HepG2 (cell line): ENCODE data around the gene XCR1. TPM values are rescaled to one million over a fixed set of nuclear protein-coding genes. Genes with fewer than 3 reads are reported as not detected.

Source experiments
- ATAC-seq: fragments of 200-7000 bp; cut with Tn5 transposase; 3 replicates; pipeline ENCODE4 v1.9.1; 2020; ENCODE audit warnings: mild to moderate bottlenecking, moderate library complexity
- BruUV-seq: library from RNA; stranded (reverse); fragments of 400-500 nt; replicated peaks from 2 replicates; lab custom pipeline; 2021; lab: Mats Ljungman, UMichigan
- CTCF ChIA-PET: fragments of 300-600 bp; formaldehyde crosslinking; extraction: SDS; loops from one replicate; lab custom pipeline; 2021; ENCODE audit warnings: low total read pairs, inconsistent platforms, low intra/inter-chr PET ratio; lab: Yijun Ruan, JAX
- POLR2A ChIA-PET: fragments of 350-600 bp; sonication (Branson Sonifier 250); formaldehyde crosslinking; loops from one replicate; lab custom pipeline; 2020; ENCODE audit warnings: antibody characterized with exemption, inconsistent platforms; lab: Yijun Ruan, JAX
- DNase-seq: peaks from one replicate; pipeline ENCODE4 v3.0.0-alpha.2; 2015; ENCODE audit warnings: low spot score
- FAIRE-seq: peaks from 3 replicates; lab custom pipeline; 2011; peaks lifted over from hg19 to GRCh38; lab: Jason Lieb, UNC
- H2AFZ ChIP-seq: one replicate; pipeline ENCODE4 v1.6.1; 2011; ENCODE audit warnings: low read length, inconsistent platforms
- H3K27ac ChIP-seq: fragments of 300-600 bp; 3 replicates; pipeline ENCODE4 v1.8.0; 2011; ENCODE audit warnings: mixed run types, mild to moderate bottlenecking, mixed read lengths, low read length, inconsistent platforms; ENCODE audit not compliant: insufficient read depth; ENCODE audit errors: extremely low read length
- H3K27me3 ChIP-seq, 2 experiments: fragments of 200-600 bp in 1 of 2; 2 replicates in 1 of 2; 3 replicates in 1 of 2; pipeline versions ENCODE4 v1.6.0 to v1.8.0; 2011; ENCODE audit warnings: low read length in 2 of 2, mild to moderate bottlenecking in 2 of 2, moderate library complexity in 2 of 2, inconsistent platforms in 1 of 2; ENCODE audit not compliant: insufficient read depth in 2 of 2, control insufficient read depth in 1 of 2
- H3K36me3 ChIP-seq, 2 experiments: fragments of 200-600 bp in 1 of 2; replicated peaks in 1 of 2; 2 replicates in 1 of 2; 3 replicates in 1 of 2; pipeline versions ENCODE4 v1.5.1 to v1.8.0; 2011; ENCODE audit warnings: low read length in 2 of 2, inconsistent platforms in 1 of 2; ENCODE audit not compliant: insufficient read depth in 2 of 2, control insufficient read depth in 1 of 2
- H3K4me1 ChIP-seq: 2 replicates; pipeline ENCODE4 v1.5.1; 2012; ENCODE audit warnings: low read length, inconsistent platforms; ENCODE audit not compliant: insufficient read depth
- H3K4me2 ChIP-seq: 2 replicates; pipeline ENCODE4 v1.6.0; 2011; ENCODE audit warnings: low read depth, low read length, inconsistent platforms
- H3K4me3 ChIP-seq, 3 experiments: fragments of 200-600 bp in 1 of 3; sonication (generic), shearing (Covaris generic) in 1 of 3; replicated peaks in 1 of 3; 2 replicates each; pipeline ENCODE4 v1.5.1; 2011 to 2016; ENCODE audit warnings: low read length in 3 of 3, inconsistent platforms in 2 of 3, low read depth in 2 of 3, mild to moderate bottlenecking in 2 of 3, control low read depth in 1 of 3, mixed read lengths in 1 of 3; ENCODE audit not compliant: insufficient read depth in 1 of 3
- H3K79me2 ChIP-seq: one replicate; pipeline ENCODE4 v1.6.1; 2011; ENCODE audit warnings: low read length, inconsistent platforms; ENCODE audit not compliant: insufficient read depth
- H3K9ac ChIP-seq: 2 replicates; pipeline ENCODE4 v1.6.0; 2011; ENCODE audit warnings: mild to moderate bottlenecking, low read depth, low read length, inconsistent platforms; ENCODE audit not compliant: insufficient read depth
- H3K9me3 ChIP-seq: 2 replicates; pipeline ENCODE4 v1.5.1; 2012; ENCODE audit warnings: mild to moderate bottlenecking, low read length
- H4K20me1 ChIP-seq: 2 replicates; pipeline ENCODE4 v1.6.0; 2011; ENCODE audit warnings: inconsistent platforms, mild to moderate bottlenecking, low read length, moderate library complexity; ENCODE audit not compliant: insufficient read depth
- BCL3 ChIP-seq: sonication (generic); formaldehyde crosslinking; IDR thresholded peaks from 2 replicates; pipeline ENCODE4 v1.5.1; 2020; ENCODE audit warnings: mild to moderate bottlenecking, missing genetic modification reagents, moderate library complexity
- CCDC6 ChIP-seq: sonication (generic); formaldehyde crosslinking; IDR thresholded peaks from 2 replicates; pipeline ENCODE4 v1.8.1; 2022; ENCODE audit warnings: mild to moderate bottlenecking, missing genetic modification reagents, moderate library complexity
- HDAC1 ChIP-seq: sonication (generic); formaldehyde crosslinking; IDR thresholded peaks from 2 replicates; pipeline ENCODE4 v1.5.1; 2020; ENCODE audit warnings: mild to moderate bottlenecking, missing genetic modification reagents
- KLF13 ChIP-seq: sonication (generic); formaldehyde crosslinking; IDR thresholded peaks from 2 replicates; pipeline ENCODE4 v1.4.0; 2020; ENCODE audit warnings: mild to moderate bottlenecking, missing genetic modification reagents
- MYNN ChIP-seq: sonication (generic); formaldehyde crosslinking; IDR thresholded peaks from 2 replicates; pipeline ENCODE4 v1.4.0; 2020; ENCODE audit warnings: mild to moderate bottlenecking, low read depth, missing genetic modification reagents
- NFRKB ChIP-seq: fragments of 450-650 bp; IDR thresholded peaks from 2 replicates; pipeline ENCODE4 v1.6.1; 2017
- SP4 ChIP-seq: sonication (generic); formaldehyde crosslinking; IDR thresholded peaks from 2 replicates; pipeline ENCODE4 v1.8.1; 2023; ENCODE audit warnings: mild to moderate bottlenecking, missing genetic modification reagents
- ZNF160 ChIP-seq: sonication (generic); formaldehyde crosslinking; IDR thresholded peaks from 2 replicates; pipeline ENCODE4 v1.8.0; 2022; ENCODE audit warnings: mild to moderate bottlenecking, inconsistent platforms, missing genetic modification reagents
- ZNF256 ChIP-seq: sonication (generic); formaldehyde crosslinking; conservative IDR thresholded peaks from 2 replicates; pipeline ENCODE4 v1.4.0; 2020; ENCODE audit warnings: missing genetic modification reagents
- ZNF333 ChIP-seq: sonication (generic); formaldehyde crosslinking; IDR thresholded peaks from 2 replicates; pipeline ENCODE4 v1.4.0; 2020; ENCODE audit warnings: mild to moderate bottlenecking, missing genetic modification reagents, borderline replicate concordance
- ZNF784 ChIP-seq: sonication (generic); formaldehyde crosslinking; IDR thresholded peaks from 2 replicates; pipeline ENCODE4 v1.5.1; 2020; ENCODE audit warnings: missing genetic modification reagents, mild to moderate bottlenecking, borderline replicate concordance
- ZNF841 ChIP-seq: sonication (generic); formaldehyde crosslinking; IDR thresholded peaks from 2 replicates; pipeline ENCODE4 v1.8.1; 2023; ENCODE audit warnings: missing genetic modification reagents, borderline replicate concordance
- ZNF879 ChIP-seq: sonication (generic); formaldehyde crosslinking; IDR thresholded peaks from 2 replicates; pipeline ENCODE4 v1.8.1; 2023; ENCODE audit warnings: missing genetic modification reagents
- WGBS: methylation state at CpG from one replicate; pipeline ENCODE4 v1.1.6; 2017; ENCODE audit warnings: low lambda C conversion rate; 5-methylcytosine and 5-hydroxymethylcytosine counted together
- in situ Hi-C: cut with HindIII; loops from 2 replicates; pipeline ENCODE4 v1.10.0; 2017; ENCODE audit warnings: low pct_unique_long_range_greater_than_20kb; ENCODE audit not compliant: extremely low pct_ligation_motif_present
- intact Hi-C: fragments of 100-400 bp; cut with micrococcal nuclease; formaldehyde crosslinking; loops from one replicate; pipeline ENCODE4 v1.10.0; 2022; ENCODE audit not compliant: unreplicated experiment
- polyA plus RNA-seq, 8 experiments: library from polyadenylated mRNA; depleted of rRNA in 3 of 8; stranded (reverse) in 7 of 8; unstranded in 1 of 8; fragments of >200 nt; fragmentation: Illumina TruSeq in 4 of 8; extraction: Trizol in 4 of 8; gene quantifications; 2 replicates each; pipeline versions ENCODE4 v1.2.1 to v1.2.3, GENCODE V29; 2011 to 2016; ENCODE audit warnings: low read depth in 4 of 8, missing spikeins in 1 of 8, mixed read lengths in 1 of 8; ENCODE audit not compliant: insufficient read depth in 1 of 8
- total RNA-seq, 5 experiments: library from RNA; depleted of rRNA; stranded (reverse); fragments of >200 nt; fragmentation: Illumina TruSeq; extraction: Trizol; gene quantifications; 2 replicates each; pipeline ENCODE4 v1.2.3, GENCODE V29; 2016; ENCODE audit warnings: low read depth in 1 of 5

XCR1 gene
- total and polyA plus RNA-seq, 2 of the 13 experiments (the other 11 are each of a cell fraction or from before 2014, with no cell fraction given) = not detected

GRCh38 chr3:45979378-45979777, 47.9 kb downstream of the XCR1 start:
- H4K20me1 ChIP-seq = no peaks in the 10 kb centered on the region
- no peak overlapping the region for H3K4me2 ChIP-seq
- no peak overlapping the region for H3K9ac ChIP-seq
- no peak for TF ChIP-seq ZNF841 (CRISPR knock-in tag)
- TF ChIP-seq, all 625 proteins: peak for 0
- Histone ChIP-seq H2AFZ (no peak overlapping the region), H3K9me3 (no peaks in the 10 kb centered on the region), H3K4me3 (no peak overlapping the region), H3K27ac (no peak overlapping the region), H3K36me3 (peaks cover 10 to 82% of the 10 kb centered on the region in 2 experiments), H3K4me1 (peaks cover under 1% of the 10 kb centered on the region; the same call in 1 of the 2 replicates), H3K79me2 (no peaks in the 10 kb centered on the region), H3K27me3 (no peaks in the 10 kb centered on the region)
- intact Hi-C loops (no loop called here), in situ Hi-C loops (no loop called here)
- no TSS peak for BruUV-seq
- ATAC-seq = no peak
- 96% methylated on average over 4 of the region's 4 CpGs for WGBS
- ChIA-PET CTCF (no interaction called here), POLR2A (no interaction called here)
- FAIRE-seq = no peak
- no peak for DNase-seq

GRCh38 chr3:45978006-45978761, 49.1 kb downstream of the XCR1 start:
- CTCF ChIA-PET = no interaction called here
- Histone ChIP-seq H3K9ac (no peak overlapping the region), H3K27me3 (no peaks in the 10 kb centered on the region), H3K4me1 (no peaks in the 10 kb centered on the region), H2AFZ (no peak overlapping the region)
- in situ Hi-C loops = no loop called here
- no TSS peak for BruUV-seq
- 100% methylated on average over 5 of the region's 5 CpGs for WGBS
- DNase-seq (no peak), FAIRE-seq (no peak)
- TF ChIP-seq ZNF160 (no peak), MYNN (CRISPR knock-in tag) (no peak), ZNF784 (no peak), HDAC1 (CRISPR knock-in tag) (no peak), BCL3 (CRISPR knock-in tag) (no peak), ZNF333 (CRISPR knock-in tag) (no peak), ZNF879 (CRISPR knock-in tag) (no peak), NFRKB (no peak), SP4 (no peak), KLF13 (no peak), CCDC6 (CRISPR knock-in tag) (no peak), ZNF256 (no peak)
- TF ChIP-seq, all 625 proteins: peak for 0
- POLR2A ChIA-PET = no interaction called here
- intact Hi-C loops = no loop called here
- H3K79me2 ChIP-seq = no peaks in the 10 kb centered on the region
- H3K36me3 ChIP-seq = peaks cover 9 to 73% of the 10 kb centered on the region in 2 experiments
- ATAC-seq = no peak
- no peak overlapping the region for H3K4me2 ChIP-seq
- H3K9me3 ChIP-seq = no peaks in the 10 kb centered on the region
- no peak overlapping the region for H3K4me3 ChIP-seq
- H4K20me1 ChIP-seq = no peaks in the 10 kb centered on the region
- H3K27ac ChIP-seq = no peak overlapping the region
